Smooth muscle cell (in vitro differentiated cells): ENCODE results near the gene TENM4. TPM values are rescaled to one million over a fixed set of nuclear protein-coding genes. Genes with fewer than 3 reads are reported as not detected.

Experiments
- DNase-seq: peaks from one replicate; lab custom pipeline; 2025; ENCODE audit not compliant: unreplicated experiment; lab: John Stamatoyannopoulos, UW
- H2AFZ ChIP-seq: fragments of 200-600 bp; sonication (generic); 2 replicates; pipeline ENCODE4 v1.6.0; 2016; ENCODE audit warnings: antibody characterized with exemption, low read depth, mild to moderate bottlenecking
- H3F3A ChIP-seq: fragments of 200-600 bp; sonication (generic); 2 replicates; pipeline ENCODE4 v1.6.0; 2017; ENCODE audit warnings: antibody characterized with exemption, low read depth
- H3K27ac ChIP-seq: fragments of 200-600 bp; sonication (generic); 2 replicates; pipeline ENCODE4 v1.5.1; 2016; ENCODE audit warnings: low read depth, mild to moderate bottlenecking
- H3K27me3 ChIP-seq: fragments of 200-600 bp; sonication (generic); 2 replicates; pipeline ENCODE4 v1.6.1; 2016; ENCODE audit warnings: low read depth, mild to moderate bottlenecking
- H3K36me3 ChIP-seq: fragments of 200-600 bp; sonication (generic); 2 replicates; pipeline ENCODE4 v1.5.1; 2016; ENCODE audit warnings: low read depth
- H3K4me1 ChIP-seq: fragments of 200-600 bp; sonication (generic); 2 replicates; pipeline ENCODE4 v1.5.1; 2016; ENCODE audit warnings: low read depth
- H3K4me2 ChIP-seq: fragments of 200-600 bp; sonication (generic); 2 replicates; pipeline ENCODE4 v1.6.0; 2016; ENCODE audit warnings: mild to moderate bottlenecking
- H3K4me3 ChIP-seq: fragments of 200-600 bp; sonication (generic); 2 replicates; pipeline ENCODE4 v1.5.1; 2016; ENCODE audit warnings: mild to moderate bottlenecking
- H3K79me2 ChIP-seq: fragments of 200-600 bp; sonication (generic); 2 replicates; pipeline ENCODE4 v1.6.0; 2016; ENCODE audit warnings: low read depth, mild to moderate bottlenecking
- H3K9ac ChIP-seq: fragments of 200-600 bp; sonication (generic); 2 replicates; pipeline ENCODE4 v1.6.0; 2016; ENCODE audit warnings: low read depth
- H3K9me3 ChIP-seq: fragments of 200-600 bp; sonication (generic); replicated peaks from 2 replicates; pipeline ENCODE4 v1.5.1; 2016; ENCODE audit warnings: low read depth
- H4K20me1 ChIP-seq: fragments of 200-600 bp; sonication (generic); 2 replicates; pipeline ENCODE4 v1.6.0; 2016; ENCODE audit warnings: low read depth
- CTCF ChIP-seq: fragments of 200-600 bp; sonication (generic); IDR thresholded peaks from 2 replicates; pipeline ENCODE4 v1.5.1; 2017; ENCODE audit warnings: borderline replicate concordance, mild to moderate bottlenecking, antibody characterized with exemption; ENCODE audit not compliant: insufficient read depth, poor library complexity, severe bottlenecking
- WGBS: methylation state at CpG from one replicate; pipeline ENCODE4 v1.1.7; 2016; ENCODE audit warnings: low lambda C conversion rate; 5-methylcytosine and 5-hydroxymethylcytosine counted together
- polyA plus RNA-seq: library from polyadenylated mRNA; unstranded; fragments of >200 nt; fragmentation: Nextera tagmentation; extraction: Ambion mirVana; gene quantifications from 2 replicates; pipeline ENCODE4 v1.2.1, GENCODE V29; 2016
- total RNA-seq: library from RNA; depleted of rRNA; stranded (reverse); fragments of >200 nt; gene quantifications from 2 replicates; pipeline ENCODE4 v1.2.3, GENCODE V29; 2014

Gene TENM4
- total and polyA plus RNA-seq, 2 experiments from 2014 or later = 31.6 to 38.2 TPM

- Histone ChIP-seq H3K4me1 (peaks cover 26% of the 10 kb centered on the region), H3F3A (peaks cover 18% of the 10 kb centered on the region), H2AFZ (no peak overlapping the region), H3K79me2 (peaks cover 30% of the 10 kb centered on the region), H3K27me3 (no peaks in the 10 kb centered on the region), H3K9me3 (no peaks in the 10 kb centered on the region), H3K27ac (no peak overlapping the region), H4K20me1 (no peaks in the 10 kb centered on the region), H3K4me2 (no peak overlapping the region), H3K9ac (no peak overlapping the region), H3K36me3 (no peaks in the 10 kb centered on the region), H3K4me3 (no peak overlapping the region)
- DNase-seq = no peak
- TF ChIP-seq CTCF = no peak
- 85% methylated on average over 1 of the region's 1 CpG for WGBS
These were observed 502.8 kb downstream of the TENM4 start for GRCh38 chr11:78938036-78938435.

GRCh38 chr11:78935398-78936068, 505.3 kb downstream of the TENM4 start:
- Histone ChIP-seq H2AFZ (no peak overlapping the region), H3K27ac (no peak overlapping the region), H3K9me3 (no peaks in the 10 kb centered on the region), H3K27me3 (no peaks in the 10 kb centered on the region), H3K4me3 (no peak overlapping the region), H3K4me2 (no peak overlapping the region), H3K9ac (no peak overlapping the region), H3F3A (peaks cover 14% of the 10 kb centered on the region), H3K36me3 (no peaks in the 10 kb centered on the region), H3K4me1 (peaks cover 15% of the 10 kb centered on the region), H3K79me2 (peaks cover 35% of the 10 kb centered on the region), H4K20me1 (no peaks in the 10 kb centered on the region)
- 82% methylated on average over 4 of the region's 4 CpGs for WGBS
- DNase-seq = no peak
- TF ChIP-seq CTCF = no peak

- Histone ChIP-seq H3K9ac (no peak overlapping the region), H2AFZ (no peak overlapping the region), H3K27me3 (no peaks in the 10 kb centered on the region), H4K20me1 (no peaks in the 10 kb centered on the region), H3F3A (peaks cover 3% of the 10 kb centered on the region), H3K4me1 (peaks cover 14% of the 10 kb centered on the region), H3K9me3 (no peaks in the 10 kb centered on the region), H3K27ac (no peak overlapping the region), H3K79me2 (peaks cover 50% of the 10 kb centered on the region), H3K4me2 (no peak overlapping the region), H3K4me3 (no peak overlapping the region), H3K36me3 (no peaks in the 10 kb centered on the region)
- no peak for DNase-seq
- no peak for TF ChIP-seq CTCF
- 86% methylated on average over 5 of the region's 5 CpGs for WGBS
These were observed 507.5 kb downstream of the TENM4 start for GRCh38 chr11:78933350-78933749.

GRCh38 chr11:78932757-78933156, 508.1 kb downstream of the TENM4 start:
- Histone ChIP-seq H2AFZ (no peak overlapping the region), H3K4me3 (no peak overlapping the region), H3F3A (peaks cover 3% of the 10 kb centered on the region), H3K27ac (no peak overlapping the region), H3K36me3 (no peaks in the 10 kb centered on the region), H3K79me2 (peaks cover 50% of the 10 kb centered on the region), H3K9me3 (no peaks in the 10 kb centered on the region), H3K4me2 (no peak overlapping the region), H3K27me3 (no peaks in the 10 kb centered on the region), H3K9ac (no peak overlapping the region), H4K20me1 (no peaks in the 10 kb centered on the region), H3K4me1 (peaks cover 20% of the 10 kb centered on the region)
- 96% methylated on average over 11 of the region's 11 CpGs for WGBS
- no peak for TF ChIP-seq CTCF
- DNase-seq = no peak
